ENCODE data around the gene N4BP3. TPM values are rescaled to one million over a fixed set of nuclear protein-coding genes. Genes with fewer than 3 reads are reported as not detected.
"Not testable (repeated sequence)": the region's sequence is repeated elsewhere in the genome, so short reads cannot be mapped to it uniquely, and the experiment has no call there.

The N4BP3 gene
- total RNA-seq, 1 experiment from 2014 or later, result 0.33 TPM

DNA sequence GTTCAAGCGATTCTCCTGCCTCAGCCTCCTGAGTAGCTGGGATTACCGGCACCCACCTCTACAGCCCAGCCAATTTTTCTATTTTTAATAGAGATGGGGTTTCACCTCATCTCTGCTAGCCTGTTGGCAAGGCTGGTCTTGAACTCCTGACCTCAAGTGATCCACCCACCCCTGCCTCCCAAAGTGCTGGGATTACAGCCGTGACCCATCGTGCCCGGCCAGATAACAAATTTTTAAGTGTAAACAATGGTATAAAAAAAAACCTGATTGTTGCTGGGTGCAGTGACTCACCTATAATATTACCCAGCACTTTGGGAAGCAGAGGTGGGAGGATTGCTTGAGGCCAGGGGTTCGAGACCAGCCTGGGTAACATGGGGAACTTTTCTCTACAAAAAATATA lies 28.0 kb upstream of the N4BP3 start:
- Mint-ChIP-seq H3K9me3 (ENCODE audit: unreplicated experiment) (no peaks in the 10 kb centered on the region), H3K27ac (ENCODE audit: low read depth, unreplicated experiment) (no peak overlapping the region), H3K4me3 (ENCODE audit: unreplicated experiment) (no peak overlapping the region), H3K36me3 (ENCODE audit: insufficient read depth, unreplicated experiment) (no peaks in the 10 kb centered on the region), H3K27me3 (ENCODE audit: insufficient read depth, unreplicated experiment) (peaks cover 66% of the 10 kb centered on the region), H3K4me1 (ENCODE audit: insufficient read depth, unreplicated experiment) (peaks cover 46% of the 10 kb centered on the region)
- BruUV-seq (replicated peaks), result no TSS peak
- CTCF ChIA-PET, result interaction anchor here (0.7 to 1.0 kb wide), 2 partner anchors 10 to 60 kb away, joined by 3 to 4 read pairs; no protein-coding TSS in a partner anchor
- no peak for DNase-seq (ENCODE audit: unreplicated experiment)
- POLR2A ChIA-PET, result interaction anchor here (1.1 kb wide), 1 partner anchor 10 kb away, joined by 3 read pairs; no protein-coding TSS in a partner anchor
- TF ChIP-seq, protein P1, sequence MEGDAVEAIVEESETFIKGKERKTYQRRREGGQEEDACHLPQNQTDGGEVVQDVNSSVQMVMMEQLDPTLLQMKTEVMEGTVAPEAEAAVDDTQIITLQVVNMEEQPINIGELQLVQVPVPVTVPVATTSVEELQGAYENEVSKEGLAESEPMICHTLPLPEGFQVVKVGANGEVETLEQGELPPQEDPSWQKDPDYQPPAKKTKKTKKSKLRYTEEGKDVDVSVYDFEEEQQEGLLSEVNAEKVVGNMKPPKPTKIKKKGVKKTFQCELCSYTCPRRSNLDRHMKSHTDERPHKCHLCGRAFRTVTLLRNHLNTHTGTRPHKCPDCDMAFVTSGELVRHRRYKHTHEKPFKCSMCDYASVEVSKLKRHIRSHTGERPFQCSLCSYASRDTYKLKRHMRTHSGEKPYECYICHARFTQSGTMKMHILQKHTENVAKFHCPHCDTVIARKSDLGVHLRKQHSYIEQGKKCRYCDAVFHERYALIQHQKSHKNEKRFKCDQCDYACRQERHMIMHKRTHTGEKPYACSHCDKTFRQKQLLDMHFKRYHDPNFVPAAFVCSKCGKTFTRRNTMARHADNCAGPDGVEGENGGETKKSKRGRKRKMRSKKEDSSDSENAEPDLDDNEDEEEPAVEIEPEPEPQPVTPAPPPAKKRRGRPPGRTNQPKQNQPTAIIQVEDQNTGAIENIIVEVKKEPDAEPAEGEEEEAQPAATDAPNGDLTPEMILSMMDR (IDR thresholded peaks at IDR 0.05; ENCODE audit: unreplicated experiment), result no peak
- intact Hi-C loops (cut with micrococcal nuclease), result no loop called here

DNA sequence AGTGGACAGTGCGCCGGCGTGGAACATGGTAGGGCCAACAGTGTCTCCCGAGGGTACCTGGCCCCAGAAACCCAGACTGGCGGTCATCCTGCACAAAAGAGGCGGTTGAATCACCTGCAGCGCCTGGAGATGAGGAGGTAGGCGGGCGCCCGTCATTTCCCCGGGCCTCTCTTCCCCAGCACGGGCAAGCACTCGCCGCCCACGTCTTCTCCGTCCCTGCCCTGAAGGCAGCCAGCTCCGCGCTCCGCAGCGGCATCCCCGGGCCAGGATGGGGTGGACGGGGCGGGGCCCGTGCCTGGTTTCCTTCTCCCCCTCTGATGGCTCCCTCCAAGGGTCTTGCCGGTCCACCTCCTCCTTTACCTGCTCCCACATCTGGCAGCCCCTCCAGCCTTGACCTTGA lies 27.1 kb upstream of the N4BP3 start:
- Mint-ChIP-seq H3K9me3 (ENCODE audit: unreplicated experiment) (no peaks in the 10 kb centered on the region), H3K4me1 (ENCODE audit: insufficient read depth, unreplicated experiment) (peaks cover 36% of the 10 kb centered on the region), H3K27ac (ENCODE audit: low read depth, unreplicated experiment) (no peak overlapping the region), H3K4me3 (ENCODE audit: unreplicated experiment) (peak overlapping the region; percentile 41), H3K27me3 (ENCODE audit: insufficient read depth, unreplicated experiment) (peaks cover 56% of the 10 kb centered on the region), H3K36me3 (ENCODE audit: insufficient read depth, unreplicated experiment) (no peaks in the 10 kb centered on the region)
- no TSS peak for BruUV-seq (replicated peaks)
- DNase-seq (ENCODE audit: unreplicated experiment), result peak; percentile 77
- TF ChIP-seq, protein P1 (IDR thresholded peaks at IDR 0.05; ENCODE audit: unreplicated experiment), result no peak
- POLR2A ChIA-PET, result interaction anchor here (0.6 kb wide), 1 partner anchor 43 kb away, joined by 3 read pairs; no protein-coding TSS in a partner anchor
- intact Hi-C loops (cut with micrococcal nuclease), result no loop called here
- CTCF ChIA-PET, result interaction anchor here (1.1 kb wide), 1 partner anchor 17 kb away, joined by 3 read pairs; no protein-coding TSS in a partner anchor

DNA sequence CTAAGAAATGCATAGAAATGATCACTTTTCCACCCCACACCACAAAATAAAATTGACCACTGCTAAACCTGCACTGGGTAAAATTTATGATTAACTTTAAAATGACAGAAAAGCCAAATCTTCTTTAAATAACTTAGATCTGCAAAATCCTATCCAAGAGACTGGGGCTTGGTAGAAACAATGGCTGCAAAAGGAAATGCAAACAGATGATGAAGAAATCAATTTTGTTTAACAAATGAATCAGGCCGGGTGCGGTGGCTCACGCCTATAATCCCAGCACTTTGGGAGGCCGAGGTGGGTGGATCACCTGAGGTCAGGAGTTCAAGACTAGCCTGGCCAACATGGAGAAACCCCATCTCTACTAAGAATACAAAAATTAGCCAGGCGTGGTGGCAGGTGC lies 26.1 kb upstream of the N4BP3 start:
- Mint-ChIP-seq H3K4me1 (ENCODE audit: insufficient read depth, unreplicated experiment) (peaks cover 30% of the 10 kb centered on the region), H3K27me3 (ENCODE audit: insufficient read depth, unreplicated experiment) (peaks cover 47% of the 10 kb centered on the region)
- CTCF ChIA-PET, result interaction anchor here (1.1 kb wide), 1 partner anchor 16 kb away, joined by 3 read pairs; no protein-coding TSS in a partner anchor
- intact Hi-C loops (cut with micrococcal nuclease); DNase-seq (ENCODE audit: unreplicated experiment); H3K9me3 Mint-ChIP-seq (ENCODE audit: unreplicated experiment); H3K27ac Mint-ChIP-seq (ENCODE audit: low read depth, unreplicated experiment); H3K4me3 Mint-ChIP-seq (ENCODE audit: unreplicated experiment); H3K36me3 Mint-ChIP-seq (ENCODE audit: insufficient read depth, unreplicated experiment); BruUV-seq (replicated peaks); POLR2A ChIA-PET: not testable (repeated sequence)

DNA sequence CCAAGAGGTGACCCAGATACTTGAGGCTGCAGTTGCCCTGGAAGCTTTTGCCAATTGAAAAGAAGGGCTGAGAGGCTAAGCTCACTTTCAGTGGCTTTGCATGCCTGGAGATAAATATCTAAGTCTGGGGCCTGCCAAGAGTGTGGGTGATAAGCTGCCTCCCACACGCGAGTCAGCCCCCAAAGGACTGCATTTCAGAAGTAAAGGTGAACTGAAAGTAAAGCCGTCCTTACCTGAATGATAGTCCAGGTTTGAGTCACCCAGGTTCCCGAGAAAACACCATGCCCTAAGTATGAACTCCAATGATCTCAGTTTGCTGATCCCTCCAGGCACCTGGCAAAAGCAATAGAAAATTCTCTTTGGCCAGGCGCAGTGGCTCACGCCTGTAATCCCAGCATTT lies 22.5 kb upstream of the N4BP3 start:
- BruUV-seq (replicated peaks), result no TSS peak
- Mint-ChIP-seq H3K27me3 (ENCODE audit: insufficient read depth, unreplicated experiment) (peaks cover 37% of the 10 kb centered on the region), H3K4me3 (ENCODE audit: unreplicated experiment) (no peak overlapping the region), H3K27ac (ENCODE audit: low read depth, unreplicated experiment) (no peak overlapping the region), H3K4me1 (ENCODE audit: insufficient read depth, unreplicated experiment) (peaks cover 12% of the 10 kb centered on the region), H3K9me3 (ENCODE audit: unreplicated experiment) (peaks cover 11% of the 10 kb centered on the region), H3K36me3 (ENCODE audit: insufficient read depth, unreplicated experiment) (no peaks in the 10 kb centered on the region)
- ChIA-PET CTCF (interaction anchor here (1.1 to 5.2 kb wide), 4 partner anchors 14 to 30 kb away, joined by 3 to 42 read pairs (median 4); no protein-coding TSS in a partner anchor), POLR2A (interaction anchor here (0.6 to 1.9 kb wide), 2 partner anchors 13 to 117 kb away, joined by 5 to 7 read pairs; no protein-coding TSS in a partner anchor)
- intact Hi-C loops (cut with micrococcal nuclease), result no loop called here
- TF ChIP-seq, protein P1 (IDR thresholded peaks at IDR 0.05; ENCODE audit: unreplicated experiment), result no peak
- DNase-seq (ENCODE audit: unreplicated experiment), result no peak
